NCI-H1105 treated with DMSO at 0.1 percent for 48 hours (cell line): ENCODE measurements around the gene CELF4.

Experiments used
- DNase-seq: peaks from one replicate; lab custom pipeline; 2025; lab: John Stamatoyannopoulos, UW

CELF4 gene

DNA sequence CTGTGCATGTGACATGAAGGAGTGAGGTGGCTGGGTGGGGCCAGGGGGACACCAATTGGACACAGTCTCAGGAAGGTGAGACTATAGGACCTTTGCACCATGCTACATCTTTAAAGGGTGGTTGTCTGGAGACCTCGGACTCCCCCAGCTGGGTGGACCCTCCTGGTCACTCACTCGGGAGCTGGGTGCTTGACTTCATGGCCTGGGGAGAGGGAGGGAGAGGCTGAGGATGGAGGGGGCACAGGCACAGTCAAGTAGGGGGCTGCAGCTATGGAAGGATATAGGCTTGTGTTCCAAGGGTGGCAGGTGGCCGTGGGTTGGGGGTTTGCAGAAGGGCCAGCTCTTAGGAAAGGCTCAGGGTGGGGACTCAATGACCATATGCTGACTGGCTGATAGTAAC, 7.1 kb upstream of the CELF4 start:
- no peak for DNase-seq

DNA sequence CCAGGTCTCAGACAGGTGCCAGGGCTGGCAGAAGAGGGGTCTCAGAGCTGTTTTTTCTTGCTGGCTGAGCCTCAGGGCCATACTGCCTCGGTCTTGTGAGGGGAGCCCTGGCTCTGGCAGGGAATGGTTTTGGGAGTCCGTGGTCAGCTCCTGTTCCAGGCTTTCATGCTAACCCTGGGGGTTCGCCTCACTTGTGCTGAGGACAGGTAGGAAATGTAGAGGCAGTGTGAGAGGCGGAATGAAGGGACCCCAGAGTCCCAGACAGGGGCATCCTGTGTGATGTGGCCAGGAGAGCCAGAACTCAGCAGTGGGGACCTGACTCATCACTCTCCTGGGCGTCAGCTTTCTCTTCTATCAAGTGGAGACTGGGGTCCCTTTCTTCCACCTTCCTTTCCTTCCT, 5.7 kb upstream of the CELF4 start:
- no peak for DNase-seq

DNA sequence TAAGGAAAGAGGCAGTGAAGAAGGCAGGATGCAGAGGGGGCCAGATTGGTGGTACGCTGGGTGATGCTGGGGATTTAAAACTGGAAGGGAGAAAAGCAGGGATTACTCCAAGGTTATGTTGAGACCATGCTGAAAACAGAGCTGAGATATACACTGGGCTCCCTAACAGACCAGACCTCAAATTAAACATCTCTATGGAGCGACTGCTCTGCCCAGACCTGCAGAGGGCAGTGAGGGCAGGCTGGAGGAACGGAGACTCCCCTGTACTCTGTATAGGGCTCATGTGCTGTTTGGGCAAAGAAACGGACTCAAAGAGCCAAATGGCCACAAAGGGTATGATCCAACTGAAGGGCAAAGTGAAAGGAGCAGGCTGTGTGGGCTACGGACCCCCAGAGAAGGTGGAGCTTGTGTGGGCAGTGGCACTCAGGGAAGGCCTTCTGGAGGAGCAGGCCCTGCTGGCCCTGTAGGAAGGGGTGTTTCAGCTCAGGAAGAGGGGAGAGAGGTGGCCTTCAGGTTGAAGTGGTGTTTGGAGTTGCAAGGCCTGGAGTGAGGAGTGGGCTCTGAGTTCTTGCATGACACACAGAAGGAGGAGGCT, 4.8 kb upstream of the CELF4 start:
- DNase-seq: no peak

DNA sequence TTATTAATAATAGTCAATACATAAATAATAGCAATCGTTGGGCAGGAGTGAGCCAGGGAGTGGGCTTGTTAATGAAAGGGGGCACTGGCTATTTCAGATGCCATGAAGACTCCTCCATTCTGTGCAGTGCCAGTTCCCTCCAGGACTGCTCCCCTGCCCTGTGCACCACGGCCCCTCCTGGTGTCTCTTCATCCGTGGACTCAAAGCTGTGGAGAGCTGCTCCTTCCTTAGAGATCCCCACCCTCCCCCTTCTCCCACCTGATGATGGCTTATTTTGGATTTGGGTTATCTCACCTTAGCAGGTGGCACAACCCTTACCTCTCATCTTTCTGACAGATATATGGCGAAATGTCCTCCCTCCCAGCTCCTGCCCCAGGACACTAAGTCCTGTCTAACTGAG, 3.1 kb upstream of the CELF4 start:
- no peak for DNase-seq

DNA sequence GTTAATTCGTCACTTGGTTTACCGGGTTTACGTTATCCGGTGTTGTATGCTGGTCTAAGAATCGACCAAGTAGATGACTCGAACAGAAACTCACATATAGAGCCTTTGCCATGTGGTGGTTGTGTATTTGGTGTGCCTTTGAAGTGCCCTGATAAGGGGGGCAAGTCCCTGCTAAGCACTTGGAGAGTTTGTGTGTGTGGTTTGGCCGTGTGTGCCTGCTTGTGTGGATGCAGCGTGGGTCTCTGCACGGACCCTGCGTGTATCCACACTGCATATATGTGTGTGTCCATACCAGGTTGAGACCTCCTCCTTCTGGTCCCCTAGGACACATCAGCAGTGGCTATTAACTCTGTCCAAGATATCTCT, 2.4 kb upstream of the CELF4 start:
- DNase-seq: no peak

DNA sequence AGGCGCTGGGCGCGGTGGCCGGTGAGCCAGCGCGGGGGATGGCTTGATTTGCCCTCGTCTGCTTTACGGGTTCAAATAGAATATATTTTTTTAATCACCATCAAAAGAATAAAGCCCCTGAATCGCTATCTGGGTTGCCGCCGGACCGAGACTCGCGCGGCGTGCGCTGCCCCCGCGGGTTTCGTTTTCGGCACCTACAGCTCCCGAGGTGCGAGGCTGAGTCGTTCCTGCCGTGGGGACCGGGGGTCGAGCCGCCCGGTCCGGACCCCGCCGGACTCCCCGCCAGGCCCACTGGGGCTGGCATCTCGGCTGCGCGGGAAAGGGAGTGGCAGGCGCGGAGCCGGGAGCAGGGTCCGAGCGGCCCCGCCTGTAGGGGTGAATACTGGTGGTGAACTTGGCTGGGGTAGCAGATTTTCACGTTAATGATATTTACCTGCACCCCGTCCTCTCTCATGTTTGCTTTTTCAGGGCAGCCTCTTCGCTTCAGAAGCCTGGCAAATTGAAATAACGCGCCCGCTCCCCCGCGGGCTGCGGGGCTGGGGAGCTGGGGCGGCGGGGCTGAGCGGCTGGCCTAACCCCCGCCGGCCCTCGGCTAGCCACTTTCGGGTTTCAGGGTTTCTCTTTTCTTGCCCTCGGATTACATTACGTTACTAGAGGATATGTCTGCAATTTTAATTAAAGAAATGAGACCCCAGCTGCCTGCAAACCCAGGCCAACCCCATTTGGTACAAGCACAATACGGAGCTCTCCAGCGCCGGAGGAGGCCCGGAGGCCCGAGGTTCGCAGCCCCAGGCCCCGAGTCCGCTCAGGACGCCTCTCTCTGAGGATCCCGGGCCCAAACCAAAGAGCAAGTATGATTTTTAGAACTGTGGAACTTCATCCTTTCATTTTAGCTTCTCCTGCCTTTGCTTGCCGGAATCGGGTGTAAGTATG, 1.7 kb upstream of the CELF4 start:
- DNase-seq: peak; percentile 38

DNA sequence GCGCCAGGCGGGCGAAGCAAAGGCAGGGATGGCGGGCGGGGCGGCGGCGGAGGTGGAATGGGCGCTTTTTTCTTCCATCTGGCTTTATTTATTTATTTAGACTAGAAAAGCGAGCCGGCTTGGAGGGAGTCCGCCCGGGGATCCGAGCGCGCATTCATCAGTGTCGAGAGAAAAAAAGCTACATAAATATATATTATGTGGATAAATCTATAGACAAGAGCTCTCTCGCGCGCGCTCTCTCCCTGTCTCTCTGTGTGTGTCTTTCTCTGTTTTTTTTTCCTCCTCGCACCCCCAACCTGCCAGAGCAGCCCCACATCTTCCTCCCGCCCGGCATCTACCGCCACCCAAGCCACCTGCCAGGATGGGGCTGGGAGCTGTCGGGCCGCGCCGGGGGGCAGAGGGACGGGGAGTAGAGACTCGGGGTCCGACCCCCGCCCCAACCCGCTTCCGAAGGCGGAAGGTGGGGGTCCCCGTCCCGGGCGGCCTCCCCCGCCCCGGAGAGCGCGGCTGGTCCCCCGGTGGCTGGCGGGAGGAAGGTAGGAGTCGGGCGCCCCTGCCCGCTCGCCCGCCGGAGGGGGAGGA, 972 bp upstream of the CELF4 start:
- DNase-seq: peak; percentile 42

DNA sequence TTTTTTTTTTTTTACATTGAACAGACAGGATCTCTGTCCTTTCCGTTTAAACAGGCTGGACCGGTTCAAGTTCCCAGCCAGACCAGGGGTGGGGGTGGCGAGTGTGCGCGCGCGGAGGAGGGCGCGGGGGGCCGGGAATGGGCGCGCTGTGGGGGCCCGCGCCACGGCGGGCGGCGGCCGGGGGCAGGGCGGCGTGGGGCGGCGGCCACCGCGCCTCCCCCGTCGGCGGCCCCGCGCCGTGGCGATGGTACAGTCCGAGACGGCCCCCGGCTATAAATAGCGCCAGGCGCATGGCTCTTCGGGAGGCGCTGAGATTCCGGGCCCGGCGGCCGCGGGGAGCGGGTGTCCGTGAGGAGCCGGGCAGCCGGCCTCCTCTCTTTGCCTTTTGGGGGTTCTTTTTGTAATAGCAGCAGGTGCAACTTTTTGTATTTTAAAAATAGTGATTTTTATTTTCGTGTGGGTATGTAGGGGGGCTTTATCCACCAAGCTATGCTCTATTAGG, 430 bp upstream of the CELF4 start:
- DNase-seq: peak; percentile 84

DNA sequence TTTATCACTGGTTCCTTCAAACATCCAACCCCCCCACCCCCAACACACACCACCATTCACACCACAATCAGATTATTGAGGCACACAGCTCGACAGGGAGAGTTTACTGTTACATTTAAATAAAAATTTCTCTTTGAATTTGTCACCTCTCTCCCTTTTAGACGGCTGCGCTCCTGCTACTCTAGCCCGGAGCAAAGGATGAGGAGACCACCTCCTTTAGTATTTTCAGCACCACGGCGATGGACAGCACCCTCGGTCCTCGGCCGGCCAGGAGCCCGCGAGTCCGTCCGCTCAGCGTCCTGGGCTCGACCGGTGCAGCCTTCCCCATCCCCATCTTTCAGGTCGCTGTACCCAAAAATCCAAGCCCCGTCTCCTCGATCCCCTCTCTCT, 892 bp downstream of the CELF4 start:
- DNase-seq: peak; percentile 34

DNA sequence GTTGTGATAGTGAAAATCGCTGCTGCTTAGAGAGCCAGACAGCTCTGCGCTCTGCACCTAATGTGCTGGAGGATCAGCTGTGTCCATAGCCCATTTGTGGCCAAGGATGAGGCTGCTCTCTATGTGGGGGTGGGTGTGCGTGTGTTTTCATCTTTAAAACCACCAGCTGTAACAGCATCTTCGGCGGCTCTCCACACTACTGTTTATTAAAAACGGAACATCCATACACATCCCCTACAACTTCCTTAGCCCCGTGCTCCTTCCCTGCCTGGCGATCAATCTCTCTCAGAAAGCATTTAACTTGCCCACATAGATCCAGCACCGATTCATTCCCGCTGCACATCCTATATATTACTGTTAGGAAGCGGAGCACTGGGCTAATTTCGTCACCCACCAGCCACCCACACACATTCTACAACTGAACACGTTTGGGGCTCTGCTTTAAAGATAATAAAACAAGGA, 1.6 kb downstream of the CELF4 start:
- DNase-seq: peak; percentile 61

DNA sequence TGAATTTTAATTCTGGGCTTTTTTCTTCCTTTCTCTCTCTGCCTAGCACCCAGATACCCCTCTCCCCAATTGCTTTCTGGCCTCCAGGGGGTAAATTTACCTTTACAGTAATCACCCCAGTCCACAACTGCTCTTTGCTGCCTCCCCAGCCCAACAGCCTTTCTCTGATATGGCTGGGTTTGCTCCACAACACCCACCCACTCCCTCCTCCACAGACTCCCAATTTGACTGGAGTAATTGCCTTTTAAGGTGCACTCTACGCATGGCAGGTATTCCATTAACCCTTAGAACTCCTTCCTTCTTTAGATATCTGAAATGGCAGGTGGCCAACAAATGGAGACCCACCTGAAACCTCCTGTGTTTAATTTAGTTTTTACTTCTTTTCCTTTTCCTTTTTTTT, 3.6 kb downstream of the CELF4 start:
- DNase-seq: no peak

DNA sequence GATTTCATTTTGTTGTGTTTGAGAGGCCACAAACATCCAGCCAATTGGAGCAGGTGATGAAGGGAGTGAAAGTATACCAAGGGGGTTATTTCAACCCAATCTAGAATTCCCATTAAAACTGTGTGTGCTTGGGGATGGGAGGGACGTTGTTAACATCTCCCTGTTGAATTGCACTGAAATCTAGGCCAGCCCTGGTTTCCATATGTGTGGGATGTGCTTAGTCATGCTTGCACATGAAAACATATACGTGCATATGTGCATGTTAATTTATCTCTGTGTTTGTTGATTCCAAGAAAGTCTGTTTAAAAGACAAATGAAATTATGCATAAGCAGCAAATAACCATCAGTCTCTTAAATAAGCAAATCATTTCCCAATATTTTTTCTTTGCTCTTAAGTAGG, 5.6 kb downstream of the CELF4 start:
- DNase-seq: no peak

DNA sequence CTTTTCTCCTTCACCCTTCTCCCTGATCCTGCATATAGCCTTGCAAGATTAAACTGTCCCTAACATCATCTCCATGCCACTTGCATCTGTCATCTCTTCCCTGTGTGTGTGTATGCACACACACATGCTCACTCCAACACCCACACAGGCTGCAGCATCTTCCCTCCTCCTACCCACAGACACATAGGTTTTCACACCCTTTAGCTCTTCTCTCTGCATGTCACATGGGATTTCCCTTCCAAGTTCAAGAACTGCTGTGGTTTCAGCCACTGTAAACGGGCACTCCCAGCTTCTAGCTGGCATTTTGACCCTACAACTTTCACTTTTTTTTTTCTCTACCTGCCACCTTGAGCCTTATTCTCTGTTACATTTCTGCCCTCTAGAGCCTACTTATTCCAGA, 6.4 kb downstream of the CELF4 start:
- DNase-seq: no peak

DNA sequence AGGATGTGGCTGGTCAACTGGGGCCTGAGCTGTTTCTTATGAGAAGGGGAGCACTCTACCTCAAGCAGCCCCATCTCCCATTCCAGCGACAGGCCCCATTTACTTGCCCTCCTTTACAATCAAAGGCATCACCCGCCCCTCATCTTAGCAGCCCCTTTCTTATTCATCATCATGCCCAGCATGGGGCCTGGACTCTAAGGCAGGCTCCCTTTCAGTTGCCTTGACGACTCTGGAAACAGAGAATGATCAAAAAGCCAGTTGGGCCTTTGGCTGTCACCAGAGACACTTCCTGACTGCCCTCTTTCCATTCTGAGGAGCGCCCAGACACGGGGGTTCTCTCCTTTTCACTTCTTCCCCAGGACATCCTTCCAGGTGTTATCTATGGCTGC, 11.2 kb downstream of the CELF4 start:
- no peak for DNase-seq

DNA sequence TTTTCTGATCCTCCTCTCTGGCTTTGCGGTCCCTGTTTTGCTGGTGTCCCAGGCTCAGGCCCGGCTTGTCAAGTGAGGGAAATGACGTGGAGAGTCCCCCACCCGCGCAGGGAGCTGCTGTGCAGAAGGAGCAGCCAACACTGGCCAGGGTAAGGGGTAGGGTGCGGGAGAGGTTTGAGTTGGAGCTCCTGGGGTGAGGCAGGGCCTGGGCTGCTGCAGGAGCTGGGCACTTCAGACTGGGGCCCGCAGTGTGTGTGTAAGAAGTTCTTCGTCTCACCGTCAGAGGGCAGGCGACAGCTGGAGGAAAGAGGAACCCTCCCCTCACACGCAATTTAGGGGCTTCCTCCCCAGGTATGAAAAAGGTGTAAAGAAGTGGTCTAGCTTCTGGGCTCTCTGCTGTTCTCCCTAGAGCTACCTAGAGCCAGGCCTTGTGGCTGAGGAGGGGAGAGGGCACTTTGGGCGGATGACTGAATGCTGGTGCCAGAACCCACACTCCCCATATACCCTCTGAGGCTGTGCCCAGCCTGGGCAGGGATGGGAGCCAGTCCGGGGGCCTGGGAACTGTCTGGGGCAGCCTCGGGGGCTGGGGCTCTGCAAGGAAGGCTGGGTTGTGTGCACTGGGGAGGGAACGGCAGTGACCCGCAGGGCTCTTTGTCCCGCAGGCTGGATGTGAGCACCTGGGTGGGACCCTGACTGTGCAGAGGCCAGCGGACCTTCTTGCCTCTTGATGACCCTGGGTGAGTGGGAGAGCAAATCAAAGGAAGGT, 11.8 kb downstream of the CELF4 start:
- DNase-seq: no peak

DNA sequence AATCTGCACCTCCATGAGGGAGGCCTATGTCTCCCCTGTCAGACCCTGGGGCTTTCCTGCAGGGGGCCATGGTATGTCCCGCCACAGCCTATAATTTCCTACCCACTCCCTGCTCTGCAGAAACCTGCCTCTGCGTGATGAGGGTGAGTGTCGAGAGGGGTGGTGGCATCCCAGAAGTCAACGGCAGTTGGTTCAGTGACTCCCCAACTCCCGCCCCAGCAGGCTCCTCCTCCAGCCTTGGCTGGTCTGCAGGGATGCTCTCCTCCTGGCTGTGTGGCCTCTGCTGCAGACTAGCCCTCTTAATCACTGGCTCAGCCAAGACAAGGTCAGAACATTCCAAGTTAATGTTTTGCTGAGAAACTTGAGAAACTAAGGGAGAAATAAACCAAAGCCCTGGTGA, 13.3 kb downstream of the CELF4 start:
- DNase-seq: no peak

DNA sequence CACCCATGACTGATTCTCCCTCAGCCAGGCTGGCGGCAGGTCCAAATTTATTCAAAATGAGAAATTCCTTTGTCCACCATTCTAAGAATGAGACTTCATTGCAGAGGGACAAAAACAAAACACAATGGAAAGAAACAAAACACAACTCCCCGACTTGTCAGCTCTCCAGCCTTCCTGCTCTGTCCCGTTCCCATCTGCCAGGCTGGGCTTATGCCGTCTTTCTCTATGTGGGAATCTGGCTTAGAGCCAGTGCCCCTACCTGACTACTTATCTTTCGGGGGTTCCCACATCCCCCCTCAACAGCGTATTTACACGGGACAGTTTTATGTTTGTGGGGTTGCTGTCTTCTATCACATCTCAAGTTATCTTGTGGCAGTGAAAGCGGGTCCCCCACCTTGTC, 13.8 kb downstream of the CELF4 start:
- DNase-seq: no peak

DNA sequence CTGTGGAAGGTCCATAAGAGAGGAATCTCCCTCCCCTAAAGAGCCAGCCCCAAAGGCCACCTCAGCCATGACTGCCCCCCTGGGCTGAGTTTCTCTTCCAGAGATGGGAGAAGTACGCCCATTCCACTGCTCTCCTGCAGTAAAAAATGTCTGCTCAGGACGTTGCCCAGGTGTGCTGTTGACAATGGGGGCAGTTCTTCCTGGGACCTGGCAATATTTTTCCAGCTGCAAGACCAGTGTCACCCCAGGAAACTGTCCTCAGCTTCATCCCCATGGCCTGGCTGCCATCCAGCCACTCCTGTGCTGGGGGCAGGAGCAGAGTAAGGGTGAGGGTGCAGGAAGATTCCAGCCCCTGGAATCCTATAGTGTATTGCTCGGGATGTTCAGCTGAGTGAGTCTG, 14.3 kb downstream of the CELF4 start:
- no peak for DNase-seq

DNA sequence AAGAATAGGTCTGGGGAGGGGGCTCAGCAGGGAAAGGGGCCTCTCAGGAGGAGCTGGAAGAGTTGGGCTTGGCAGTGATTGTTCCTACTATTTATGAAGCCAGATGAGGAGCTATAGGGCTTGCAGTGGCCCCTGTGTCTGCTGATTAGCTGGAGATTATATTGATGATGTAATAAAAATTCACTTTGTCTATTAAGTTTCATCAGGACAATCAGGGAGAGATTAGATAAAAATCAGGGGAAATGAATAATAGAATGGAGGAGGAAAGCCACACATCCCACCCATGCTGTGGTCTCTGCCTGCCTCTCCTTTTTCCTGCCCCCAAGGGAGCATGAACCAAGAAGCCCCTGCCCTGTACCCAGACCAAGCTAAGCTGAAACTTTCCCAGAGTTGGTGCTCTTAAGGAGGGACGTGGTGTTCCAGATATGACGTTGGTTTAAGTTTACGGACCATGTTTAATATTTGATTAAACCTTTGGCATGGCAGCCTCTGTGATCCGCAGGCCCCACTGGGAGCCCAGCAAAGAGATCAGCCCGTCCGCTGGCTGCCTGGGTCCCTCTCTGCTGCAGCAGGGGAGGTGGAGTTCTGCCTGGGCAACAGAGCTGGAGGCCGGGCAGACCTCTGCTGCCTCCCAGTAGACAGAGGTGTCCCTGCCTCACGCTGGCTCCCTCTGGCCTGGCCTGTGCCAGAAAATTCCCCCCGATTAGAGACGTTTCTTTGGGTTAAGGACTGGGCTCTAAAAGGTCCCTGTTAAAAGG, 15.3 kb downstream of the CELF4 start:
- no peak for DNase-seq

DNA sequence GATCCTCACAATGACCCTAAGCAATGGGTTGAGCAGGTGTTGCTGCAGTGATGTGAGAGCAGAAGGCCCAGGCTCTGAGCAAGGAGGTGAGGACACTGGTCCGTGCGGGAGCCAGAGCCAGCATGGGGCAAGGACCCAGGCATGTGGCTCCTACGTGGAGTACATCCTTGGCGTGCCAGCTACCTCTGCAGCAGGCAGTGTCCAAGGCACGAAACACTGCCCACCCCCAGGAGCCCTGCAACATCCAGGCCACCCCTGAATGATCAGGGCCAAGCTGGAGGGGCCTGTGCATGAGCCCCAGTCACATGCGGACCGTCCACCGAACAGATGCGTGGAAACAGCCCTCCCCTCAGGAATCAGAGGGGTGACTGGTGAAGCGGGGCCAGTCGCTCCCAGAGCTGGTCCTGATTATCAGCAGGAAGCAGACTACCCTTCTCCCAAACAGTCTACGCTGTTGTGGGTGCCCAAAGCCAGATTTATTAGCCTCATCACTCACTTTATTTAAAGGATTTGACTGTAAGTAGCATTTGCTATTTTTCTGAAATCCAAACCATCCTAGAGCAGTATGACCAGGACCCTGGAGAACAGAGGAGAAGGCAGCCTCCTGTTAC, 16.8 kb downstream of the CELF4 start:
- DNase-seq: no peak

DNA sequence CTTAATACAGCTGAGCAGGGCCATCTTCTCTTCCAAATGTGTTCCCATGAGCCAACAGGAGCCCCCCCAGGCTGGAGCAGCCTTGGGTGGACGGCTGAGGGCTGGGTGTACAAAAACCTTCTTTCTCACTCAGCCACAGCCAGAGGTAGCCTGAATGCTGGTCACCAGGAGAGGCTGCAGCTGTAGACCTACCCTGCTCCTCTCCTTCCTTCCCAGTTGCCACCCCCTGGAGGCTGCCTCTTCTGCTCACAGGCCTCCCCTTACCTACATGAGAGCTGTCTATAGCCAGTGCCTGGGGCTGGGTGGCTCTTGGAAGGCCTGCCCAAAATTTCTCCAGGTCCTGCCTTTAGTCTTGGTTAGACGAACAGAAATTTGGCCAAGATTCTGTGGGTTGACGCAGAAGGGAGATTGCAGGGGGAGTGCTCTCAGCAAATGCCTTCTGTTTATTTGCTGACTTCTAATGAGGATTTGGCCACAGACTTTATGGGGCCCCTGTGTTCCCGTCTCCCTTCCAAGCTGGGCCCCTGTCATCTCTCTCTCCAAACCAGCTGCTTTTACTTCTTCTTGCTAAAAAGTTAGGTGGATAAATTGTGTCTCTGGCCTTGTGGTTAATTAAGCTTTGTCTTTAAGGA, 18.3 kb downstream of the CELF4 start:
- no peak for DNase-seq
